Upper lobe of left lung (tissue), 4 donors: ENCODE measurements around the gene SH3RF1.

ENCODE experiments used
- CTCF ChIP-seq, 6 experiments: fragments of 450-650 bp in 4 of 6; fragments of 200-600 bp in 2 of 6; sonication (generic) in 2 of 6; IDR thresholded peaks; one replicate each; pipeline ENCODE4 v1.5.1; 2016 to 2019; ENCODE audit warnings: antibody characterized with exemption in 6 of 6
- EP300 ChIP-seq, 4 donors: sonication (generic); formaldehyde crosslinking; IDR thresholded peaks; one replicate each; pipeline ENCODE4 v1.5.1; 2017; ENCODE audit warnings: antibody characterized with exemption in 4 of 4, control low read depth in 2 of 4

GRCh38 chr4:169309326-169309967 is 38.7 kb upstream of the SH3RF1 start:
- TF ChIP-seq CTCF (IDR thresholded peaks at IDR 0.05) = no peak
- TF ChIP-seq EP300 (IDR thresholded peaks at IDR 0.05) = no peak
